Karpas-422 (cell line): ENCODE data around the gene CYTH3. TPM values are rescaled to one million over a fixed set of nuclear protein-coding genes. Genes with fewer than 3 reads are reported as not detected.

Experiments used
- DNase-seq: peaks from one replicate; pipeline ENCODE4 v3.0.0-alpha.2; 2015
- H2AFZ ChIP-seq: fragments of 200-600 bp; sonication (generic); 2 replicates; pipeline ENCODE4 v1.6.1; 2014; ENCODE audit warnings: antibody characterized with exemption, low read length, mixed read lengths
- H3K27ac ChIP-seq: fragments of 200-600 bp; sonication (generic); 2 replicates; pipeline ENCODE4 v1.5.1; 2014; ENCODE audit warnings: mild to moderate bottlenecking, low read length, moderate library complexity
- H3K27me3 ChIP-seq: fragments of 200-600 bp; sonication (generic); 2 replicates; pipeline ENCODE4 v1.6.1; 2014; ENCODE audit warnings: low read length, mixed read lengths
- H3K36me3 ChIP-seq: fragments of 200-600 bp; sonication (generic); 2 replicates; pipeline ENCODE4 v1.6.1; 2014; ENCODE audit warnings: low read length, mixed read lengths; ENCODE audit not compliant: insufficient read depth
- H3K4me1 ChIP-seq: fragments of 200-600 bp; sonication (generic); 2 replicates; pipeline ENCODE4 v1.6.1; 2014; ENCODE audit warnings: mild to moderate bottlenecking, low read length, mixed read lengths
- H3K4me2 ChIP-seq: fragments of 200-600 bp; sonication (generic); 2 replicates; pipeline ENCODE4 v1.6.1; 2014; ENCODE audit warnings: low read length, low read depth, mild to moderate bottlenecking; ENCODE audit not compliant: poor library complexity, severe bottlenecking
- H3K4me3 ChIP-seq: fragments of 200-600 bp; sonication (generic); 2 replicates; pipeline ENCODE4 v1.5.1; 2014; ENCODE audit warnings: mild to moderate bottlenecking, antibody characterized with exemption, low read length, mixed read lengths
- H3K79me2 ChIP-seq: fragments of 200-600 bp; sonication (generic); 2 replicates; pipeline ENCODE4 v1.6.1; 2014; ENCODE audit warnings: mild to moderate bottlenecking, low read length, mixed read lengths
- H3K9ac ChIP-seq: fragments of 200-600 bp; sonication (generic); 2 replicates; pipeline ENCODE4 v1.6.0; 2014; ENCODE audit warnings: low read length
- H3K9me2 ChIP-seq: fragments of 200-600 bp; sonication (generic), shearing (Covaris generic); replicated peaks from 2 replicates; pipeline ENCODE4 v1.6.0; 2014; ENCODE audit warnings: mild to moderate bottlenecking, low read length, moderate library complexity; ENCODE audit not compliant: insufficient read depth
- H3K9me3 ChIP-seq: fragments of 300-700, 200-600 bp; sonication (generic); 2 replicates; pipeline ENCODE4 v1.6.1; 2014; ENCODE audit warnings: low read length, mixed read lengths
- H4K20me1 ChIP-seq: fragments of 200-600 bp; sonication (generic); 2 replicates; pipeline ENCODE4 v1.6.1; 2014; ENCODE audit warnings: mild to moderate bottlenecking, antibody characterized with exemption, low read length, low read depth; ENCODE audit not compliant: insufficient read depth
- total RNA-seq: library from RNA; depleted of rRNA; stranded (reverse); fragments of >200 nt; shearing (Covaris generic); gene quantifications from 2 replicates; pipeline ENCODE4 v1.2.3, GENCODE V29; 2014; ENCODE audit warnings: low replicate concordance

Gene CYTH3
- total RNA-seq, 1 experiment from 2014 or later = 3.0 TPM

DNA sequence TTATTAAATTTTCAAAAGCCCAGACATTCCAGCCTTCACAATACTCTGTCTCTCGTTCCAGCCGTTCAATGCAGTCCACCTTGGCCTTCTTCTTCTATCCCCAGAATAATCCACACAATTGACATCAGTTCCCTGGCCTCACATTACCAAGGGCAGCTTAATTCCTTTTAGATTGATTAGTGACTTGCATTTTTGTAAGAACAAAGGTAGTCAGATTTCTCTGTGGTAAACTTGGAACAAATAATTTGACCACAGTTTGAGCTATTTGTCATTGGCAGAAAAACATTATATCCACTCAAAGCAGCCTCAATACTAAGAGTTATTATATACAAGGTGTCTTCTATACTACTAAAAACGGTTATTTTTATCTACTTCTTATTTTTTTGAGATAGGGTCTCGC lies 5.1 kb upstream of the CYTH3 start:
- no peaks in the 10 kb centered on the region for H3K9me3 ChIP-seq
- peaks cover 4% of the 10 kb centered on the region for H3K4me1 ChIP-seq
- H3K79me2 ChIP-seq = no peaks in the 10 kb centered on the region
- no peaks in the 10 kb centered on the region for H4K20me1 ChIP-seq
- no peak overlapping the region for H2AFZ ChIP-seq
- no peak overlapping the region for H3K9ac ChIP-seq
- no peaks in the 10 kb centered on the region for H3K27me3 ChIP-seq
- no peak overlapping the region for H3K4me3 ChIP-seq
- peak; percentile 22 for DNase-seq
- H3K36me3 ChIP-seq = no peaks in the 10 kb centered on the region
- H3K4me2 ChIP-seq = no peak overlapping the region
- H3K9me2 ChIP-seq = no peaks in the 10 kb centered on the region
- H3K27ac ChIP-seq = no peak overlapping the region

DNA sequence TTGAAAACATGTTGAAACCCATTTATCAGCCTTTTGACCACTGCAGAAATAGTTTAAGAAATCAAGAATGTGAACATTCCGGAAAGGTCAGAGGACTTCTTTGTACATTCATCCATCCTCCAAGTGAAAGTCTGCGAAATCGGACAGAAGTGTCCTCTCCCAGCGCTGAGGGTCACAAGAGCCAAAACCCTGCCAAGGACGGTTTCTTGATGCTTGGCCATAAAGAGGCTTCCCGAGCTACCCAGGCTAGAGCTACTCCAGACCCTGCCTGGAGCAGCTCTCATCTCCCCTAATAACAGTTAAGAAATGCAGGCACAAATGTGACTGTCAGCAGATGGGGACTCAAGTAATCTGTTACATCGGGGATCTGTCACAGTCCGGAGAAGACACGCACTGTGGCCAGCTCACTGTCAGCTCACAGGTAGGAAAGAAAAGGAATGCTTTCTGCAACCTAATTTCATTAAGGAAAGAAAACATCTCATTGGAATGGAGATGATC lies 4.5 kb upstream of the CYTH3 start:
- no peak for DNase-seq
- Histone ChIP-seq H3K4me1 (peaks cover 5% of the 10 kb centered on the region), H3K27ac (no peak overlapping the region), H3K79me2 (no peaks in the 10 kb centered on the region), H3K9me3 (no peaks in the 10 kb centered on the region), H3K36me3 (no peaks in the 10 kb centered on the region), H4K20me1 (no peaks in the 10 kb centered on the region), H3K27me3 (no peaks in the 10 kb centered on the region), H3K9ac (no peak overlapping the region), H3K9me2 (no peaks in the 10 kb centered on the region), H3K4me3 (no peak overlapping the region), H2AFZ (no peak overlapping the region), H3K4me2 (no peak overlapping the region)

DNA sequence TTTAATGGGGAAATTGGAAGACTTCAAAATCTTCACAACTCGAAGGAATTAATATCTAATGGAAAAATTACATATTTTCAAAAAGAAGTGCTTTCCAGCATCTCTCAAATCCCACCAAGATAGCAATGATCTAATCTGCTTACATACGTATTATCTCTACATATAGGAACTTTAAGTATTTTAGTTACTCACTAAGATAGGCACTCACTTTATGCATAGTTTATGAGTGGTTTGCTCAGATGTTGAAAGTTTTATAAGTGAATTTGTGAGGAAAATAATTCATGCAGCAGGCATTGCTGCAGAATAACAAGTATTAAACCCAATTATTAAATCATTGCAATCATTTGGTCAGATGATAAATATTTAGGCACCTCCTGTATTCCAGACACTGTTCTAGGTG lies 2.3 kb upstream of the CYTH3 start:
- peaks cover 13% of the 10 kb centered on the region for H3K4me1 ChIP-seq
- DNase-seq = no peak
- no peak overlapping the region for H3K4me3 ChIP-seq
- 0 out of 2 replicates have a peak, but pooled peaks cover 4% of the 10 kb centered on the region for H3K27me3 ChIP-seq
- H2AFZ ChIP-seq = no peak overlapping the region
- H3K9ac ChIP-seq = no peak overlapping the region
- H3K9me3 ChIP-seq = no peaks in the 10 kb centered on the region
- H3K4me2 ChIP-seq = no peak overlapping the region
- peaks cover 4% of the 10 kb centered on the region; the same call in 1 of the 2 replicates for H4K20me1 ChIP-seq
- H3K27ac ChIP-seq = no peak overlapping the region
- H3K36me3 ChIP-seq = no peaks in the 10 kb centered on the region
- H3K79me2 ChIP-seq = no peaks in the 10 kb centered on the region
- H3K9me2 ChIP-seq = no peaks in the 10 kb centered on the region

GRCh38 chr7:6273917-6274630 lies 1.6 kb upstream of the CYTH3 start:
- Histone ChIP-seq H3K27me3 (0 out of 2 replicates have a peak, but pooled peaks cover 4% of the 10 kb centered on the region), H3K27ac (no peak overlapping the region), H3K4me1 (peaks cover 13% of the 10 kb centered on the region), H3K4me3 (no peak overlapping the region), H3K4me2 (no peak overlapping the region), H3K9ac (no peak overlapping the region), H3K9me3 (no peaks in the 10 kb centered on the region), H3K36me3 (no peaks in the 10 kb centered on the region), H4K20me1 (peaks cover 4% of the 10 kb centered on the region; the same call in 1 of the 2 replicates), H2AFZ (no peak overlapping the region), H3K9me2 (no peaks in the 10 kb centered on the region), H3K79me2 (no peaks in the 10 kb centered on the region)
- DNase-seq = no peak

DNA sequence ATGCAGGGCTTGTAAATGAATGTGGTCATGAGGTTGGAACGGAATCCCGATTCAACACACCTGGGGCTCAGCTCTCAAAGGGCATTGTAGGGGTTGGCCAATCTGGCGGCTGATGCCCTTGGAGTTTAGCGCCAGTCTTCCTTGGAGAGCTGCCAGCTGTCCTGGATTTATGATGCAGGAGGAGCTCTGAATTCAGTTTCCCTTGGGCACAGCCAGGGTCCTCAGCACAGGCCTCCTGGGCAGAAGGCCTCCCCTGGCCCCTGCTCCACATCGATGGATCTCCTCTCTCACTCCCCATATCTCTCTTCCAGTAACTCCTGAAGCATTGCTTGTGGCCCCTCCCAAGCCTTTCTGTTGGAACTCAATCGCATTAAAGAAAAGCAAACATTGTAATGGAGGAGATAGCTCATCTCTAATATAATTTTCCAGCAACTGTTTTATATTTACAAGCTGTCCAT lies 985 bp upstream of the CYTH3 start:
- Histone ChIP-seq H3K27ac (no peak overlapping the region), H3K4me1 (peaks cover 13% of the 10 kb centered on the region), H4K20me1 (peaks cover 4% of the 10 kb centered on the region; the same call in 1 of the 2 replicates), H2AFZ (no peak overlapping the region), H3K27me3 (0 out of 2 replicates have a peak, but pooled peaks cover 4% of the 10 kb centered on the region), H3K4me3 (no peak overlapping the region), H3K36me3 (no peaks in the 10 kb centered on the region), H3K4me2 (no peak overlapping the region), H3K9me2 (no peaks in the 10 kb centered on the region), H3K79me2 (no peaks in the 10 kb centered on the region), H3K9ac (no peak overlapping the region), H3K9me3 (no peaks in the 10 kb centered on the region)
- DNase-seq = no peak

DNA sequence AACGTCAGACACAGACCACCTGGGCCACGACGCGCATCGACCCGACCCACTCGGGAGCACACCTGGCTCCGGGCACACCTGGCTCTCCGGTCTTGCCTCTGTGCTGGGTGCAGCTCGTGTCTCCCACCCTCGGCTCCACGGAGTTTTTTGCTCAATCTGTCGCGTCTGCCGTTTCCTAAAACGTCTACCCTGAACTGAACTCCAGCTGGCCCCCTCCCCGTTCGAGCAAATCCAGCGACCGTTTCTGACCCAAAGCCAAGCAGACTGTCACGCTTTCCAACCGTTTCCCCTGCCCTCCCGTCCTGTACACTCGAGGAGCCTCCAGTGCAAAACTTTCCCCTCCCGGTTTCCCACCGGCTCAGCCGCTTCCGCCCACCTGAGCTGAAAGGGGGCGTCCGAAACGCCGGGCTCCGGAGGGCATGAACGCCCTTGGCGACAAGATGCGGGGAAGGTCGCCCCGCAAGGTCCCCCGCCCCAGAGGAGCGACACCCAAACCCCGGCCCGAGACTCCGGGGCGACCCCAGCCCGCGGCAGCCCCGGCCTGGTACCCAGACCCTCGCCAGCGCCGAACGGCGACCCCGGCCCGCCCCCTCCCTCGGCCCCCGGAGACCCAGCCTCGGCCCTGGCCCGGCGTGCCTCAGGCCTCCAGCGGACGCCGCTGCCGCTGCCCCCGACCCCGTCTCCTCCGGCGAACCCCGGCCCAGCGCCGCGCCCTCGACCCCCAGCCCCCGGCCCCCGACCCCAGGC lies 557 bp downstream of the CYTH3 start:
- Histone ChIP-seq H3K36me3 (no peaks in the 10 kb centered on the region), H3K9me3 (no peaks in the 10 kb centered on the region), H3K79me2 (no peaks in the 10 kb centered on the region), H3K9me2 (no peaks in the 10 kb centered on the region), H3K27ac (no peak overlapping the region), H3K4me1 (peaks cover 13% of the 10 kb centered on the region), H3K27me3 (0 out of 2 replicates have a peak, but pooled peaks cover 4% of the 10 kb centered on the region), H3K4me3 (peak overlapping the region; percentile 59; the same call in 1 of the 2 replicates), H3K9ac (peak overlapping the region; percentile 53), H3K4me2 (peak overlapping the region; percentile 66), H4K20me1 (peaks cover 4% of the 10 kb centered on the region; the same call in 1 of the 2 replicates), H2AFZ (no peak overlapping the region)
- DNase-seq = no peak

DNA sequence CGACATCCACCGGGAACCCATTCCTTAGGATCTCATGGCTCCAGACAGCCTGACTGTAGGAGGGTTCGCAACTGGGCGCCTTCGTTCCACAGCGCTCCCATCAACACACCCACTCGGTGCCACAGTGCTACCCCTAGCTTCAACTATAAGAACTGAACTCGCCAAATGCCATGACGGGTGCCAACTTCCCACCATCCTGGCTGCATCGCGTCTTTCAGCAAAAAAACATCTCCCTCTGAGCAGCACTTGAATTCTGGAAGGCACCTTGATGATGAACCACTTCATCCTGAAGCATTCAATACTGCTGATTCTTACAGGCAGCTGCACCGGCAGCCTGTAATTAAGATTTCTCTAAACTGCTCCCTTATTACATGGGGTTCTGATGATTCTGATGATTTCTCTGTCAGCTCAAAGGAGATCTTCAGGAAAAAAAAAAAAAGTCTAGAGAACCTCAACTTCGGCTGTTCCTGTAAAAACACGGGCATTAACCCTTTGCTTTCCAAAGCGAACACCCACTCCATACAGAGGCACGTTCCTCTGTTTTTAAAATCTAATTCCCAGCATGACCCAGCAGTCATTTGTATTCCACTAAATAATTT lies 1.3 kb downstream of the CYTH3 start:
- H2AFZ ChIP-seq = no peak overlapping the region
- H3K9me2 ChIP-seq = no peaks in the 10 kb centered on the region
- H3K4me1 ChIP-seq = peaks cover 13% of the 10 kb centered on the region
- H3K4me2 ChIP-seq = peak overlapping the region; percentile 66
- H3K79me2 ChIP-seq = no peaks in the 10 kb centered on the region
- DNase-seq = peak; percentile 43
- H3K36me3 ChIP-seq = no peaks in the 10 kb centered on the region
- H3K9ac ChIP-seq = no peak overlapping the region
- H4K20me1 ChIP-seq = peaks cover 4% of the 10 kb centered on the region; the same call in 1 of the 2 replicates
- 0 out of 2 replicates have a peak, but pooled peaks cover 4% of the 10 kb centered on the region for H3K27me3 ChIP-seq
- H3K4me3 ChIP-seq = peak overlapping the region; percentile 59; the same call in 1 of the 2 replicates
- no peak overlapping the region for H3K27ac ChIP-seq
- H3K9me3 ChIP-seq = no peaks in the 10 kb centered on the region

- no peak overlapping the region for H3K4me2 ChIP-seq
Measured at GRCh38 chr7:6269527-6269926, 2.9 kb downstream of the CYTH3 start.

More at GRCh38 chr7:6269527-6269926, 2.9 kb downstream of the CYTH3 start:
- H3K79me2 ChIP-seq = no peaks in the 10 kb centered on the region
- H3K9ac ChIP-seq = no peak overlapping the region
- DNase-seq = no peak
- peaks cover 13% of the 10 kb centered on the region for H3K4me1 ChIP-seq
- H3K9me2 ChIP-seq = no peaks in the 10 kb centered on the region
- no peak overlapping the region for H2AFZ ChIP-seq
- peaks cover 4% of the 10 kb centered on the region; the same call in 1 of the 2 replicates for H4K20me1 ChIP-seq
- H3K4me3 ChIP-seq = no peak overlapping the region
- no peaks in the 10 kb centered on the region for H3K36me3 ChIP-seq
- H3K27ac ChIP-seq = no peak overlapping the region
- H3K27me3 ChIP-seq = 0 out of 2 replicates have a peak, but pooled peaks cover 4% of the 10 kb centered on the region
- H3K9me3 ChIP-seq = no peaks in the 10 kb centered on the region
